WERI-Rb-1 (cell line): Measurements from ENCODE around the gene CMSS1.

Source experiments
- DNase-seq: peaks from one replicate; pipeline ENCODE4 v3.0.0-alpha.2; 2020
- H3K27ac ChIP-seq: fragments of 250-450 bp; sonication (Bioruptor Pico); 2 replicates; pipeline ENCODE4 v1.5.1; 2020; ENCODE audit warnings: mild to moderate bottlenecking, moderate library complexity
- H3K27me3 ChIP-seq: fragments of 250-450 bp; sonication (Bioruptor Pico); 2 replicates; pipeline ENCODE4 v1.5.1; 2021; ENCODE audit warnings: mild to moderate bottlenecking, low read depth, moderate library complexity; ENCODE audit not compliant: insufficient read depth, severe bottlenecking
- H3K36me3 ChIP-seq: fragments of 250-450 bp; sonication (Bioruptor Pico); 2 replicates; pipeline ENCODE4 v1.5.1; 2020; ENCODE audit warnings: mild to moderate bottlenecking, moderate library complexity
- H3K4me3 ChIP-seq: 2 replicates; pipeline ENCODE4 v1.5.1; 2011; ENCODE audit warnings: low read depth, mild to moderate bottlenecking, control low read depth, low read length
- H3K9me3 ChIP-seq: fragments of 250-450 bp; sonication (Bioruptor Pico); 2 replicates; pipeline ENCODE4 v1.5.1; 2021; ENCODE audit warnings: mild to moderate bottlenecking, moderate library complexity; ENCODE audit not compliant: severe bottlenecking
- TF ChIP-seq, protein P1 (sequence below): IDR thresholded peaks from 2 replicates; pipeline ENCODE4 v1.5.1; 2011; ENCODE audit warnings: low read depth, mild to moderate bottlenecking, control low read depth, inconsistent platforms, low read length

Gene CMSS1

DNA sequence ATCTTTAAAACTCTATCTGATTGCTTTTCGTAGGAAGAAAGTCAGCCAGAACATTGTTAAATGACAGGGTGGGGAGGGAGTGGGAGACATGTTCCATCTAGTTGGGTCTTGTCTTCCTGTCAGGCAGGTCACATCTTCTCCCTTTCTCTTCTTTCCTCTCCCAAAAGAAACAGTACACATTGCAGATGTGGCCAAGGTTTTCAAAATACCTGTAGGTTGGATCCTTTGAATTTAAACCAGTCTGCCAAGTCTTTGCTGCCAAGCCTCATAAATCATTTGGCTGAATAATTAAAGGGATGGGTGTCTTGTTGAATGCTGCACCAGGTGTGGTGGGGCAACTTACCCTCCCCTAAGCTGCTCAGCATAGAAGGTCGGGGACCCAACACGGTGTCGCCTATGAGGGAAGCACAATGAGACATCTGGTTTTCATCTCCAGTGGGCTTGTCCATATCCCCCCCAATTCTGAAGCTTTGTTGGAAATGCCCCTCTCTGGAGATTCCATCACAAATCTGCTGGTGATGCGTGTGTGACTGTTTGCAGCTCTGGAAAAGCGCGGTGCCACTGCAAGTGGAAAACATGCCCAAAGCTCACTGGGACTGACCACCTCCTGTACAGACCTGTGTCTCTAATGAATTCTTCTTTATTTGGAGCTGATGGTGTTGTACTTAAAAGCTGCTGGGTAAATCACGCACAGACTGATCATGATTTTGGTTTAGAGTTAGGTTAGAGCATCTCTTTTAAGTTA, 184.0 kb downstream of the CMSS1 start:
- TF ChIP-seq, protein P1, sequence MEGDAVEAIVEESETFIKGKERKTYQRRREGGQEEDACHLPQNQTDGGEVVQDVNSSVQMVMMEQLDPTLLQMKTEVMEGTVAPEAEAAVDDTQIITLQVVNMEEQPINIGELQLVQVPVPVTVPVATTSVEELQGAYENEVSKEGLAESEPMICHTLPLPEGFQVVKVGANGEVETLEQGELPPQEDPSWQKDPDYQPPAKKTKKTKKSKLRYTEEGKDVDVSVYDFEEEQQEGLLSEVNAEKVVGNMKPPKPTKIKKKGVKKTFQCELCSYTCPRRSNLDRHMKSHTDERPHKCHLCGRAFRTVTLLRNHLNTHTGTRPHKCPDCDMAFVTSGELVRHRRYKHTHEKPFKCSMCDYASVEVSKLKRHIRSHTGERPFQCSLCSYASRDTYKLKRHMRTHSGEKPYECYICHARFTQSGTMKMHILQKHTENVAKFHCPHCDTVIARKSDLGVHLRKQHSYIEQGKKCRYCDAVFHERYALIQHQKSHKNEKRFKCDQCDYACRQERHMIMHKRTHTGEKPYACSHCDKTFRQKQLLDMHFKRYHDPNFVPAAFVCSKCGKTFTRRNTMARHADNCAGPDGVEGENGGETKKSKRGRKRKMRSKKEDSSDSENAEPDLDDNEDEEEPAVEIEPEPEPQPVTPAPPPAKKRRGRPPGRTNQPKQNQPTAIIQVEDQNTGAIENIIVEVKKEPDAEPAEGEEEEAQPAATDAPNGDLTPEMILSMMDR, result no peak
- no peaks in the 10 kb centered on the region for H3K36me3 ChIP-seq
- no peak overlapping the region for H3K4me3 ChIP-seq
- DNase-seq, result no peak
- H3K9me3 ChIP-seq, result no peaks in the 10 kb centered on the region
- H3K27me3 ChIP-seq, result no peaks in the 10 kb centered on the region
- no peak overlapping the region for H3K27ac ChIP-seq

GRCh38 chr3:100002599-100003350, 185.1 kb downstream of the CMSS1 start:
- DNase-seq, result peak; percentile 14
- Histone ChIP-seq H3K9me3 (no peaks in the 10 kb centered on the region), H3K4me3 (no peak overlapping the region), H3K27ac (no peak overlapping the region), H3K36me3 (no peaks in the 10 kb centered on the region), H3K27me3 (no peaks in the 10 kb centered on the region)
- TF ChIP-seq, protein P1, result no peak

DNA sequence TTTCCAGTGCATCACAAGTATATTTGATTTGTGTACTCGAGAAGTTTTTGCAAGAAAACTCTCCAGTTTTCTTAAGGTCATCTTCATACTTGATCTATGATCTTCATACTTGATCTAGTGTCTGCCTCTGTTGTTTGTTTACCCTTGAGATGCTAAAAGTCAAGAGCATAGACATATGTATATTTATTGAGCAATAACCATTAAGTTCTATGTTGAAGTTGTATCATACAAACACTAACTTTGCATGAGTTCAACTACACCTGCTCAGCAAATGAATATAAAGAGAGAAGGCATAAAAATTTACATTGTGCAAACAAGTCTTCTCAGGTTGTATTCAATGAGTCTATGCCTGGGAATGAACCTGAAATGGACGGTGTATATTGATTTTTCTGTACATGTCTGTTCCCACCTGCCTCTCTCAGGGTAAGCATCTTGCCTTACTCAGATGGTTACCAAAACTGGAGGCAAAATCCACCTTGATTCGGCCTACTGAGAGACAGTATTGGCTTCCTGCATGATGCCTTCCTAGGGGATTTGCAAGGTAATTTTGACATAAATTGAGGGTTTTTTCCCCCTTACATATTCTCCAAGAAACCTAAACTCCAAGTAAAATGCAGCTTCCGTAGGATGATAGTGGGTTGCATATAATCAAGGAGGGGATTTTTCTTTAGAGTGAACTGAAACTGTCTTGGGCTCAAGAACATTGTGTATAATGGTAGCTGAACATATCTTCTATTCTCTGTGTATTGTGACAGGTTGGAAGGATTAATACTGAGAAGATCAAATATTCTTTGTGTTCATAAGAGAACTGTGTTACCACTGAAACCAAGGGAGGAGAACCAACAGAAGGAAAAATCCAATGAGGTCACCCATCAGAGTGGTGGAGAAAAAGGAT, 186.2 kb downstream of the CMSS1 start:
- Histone ChIP-seq H3K4me3 (no peak overlapping the region), H3K36me3 (no peaks in the 10 kb centered on the region)
- TF ChIP-seq, protein P1, result no peak

DNA sequence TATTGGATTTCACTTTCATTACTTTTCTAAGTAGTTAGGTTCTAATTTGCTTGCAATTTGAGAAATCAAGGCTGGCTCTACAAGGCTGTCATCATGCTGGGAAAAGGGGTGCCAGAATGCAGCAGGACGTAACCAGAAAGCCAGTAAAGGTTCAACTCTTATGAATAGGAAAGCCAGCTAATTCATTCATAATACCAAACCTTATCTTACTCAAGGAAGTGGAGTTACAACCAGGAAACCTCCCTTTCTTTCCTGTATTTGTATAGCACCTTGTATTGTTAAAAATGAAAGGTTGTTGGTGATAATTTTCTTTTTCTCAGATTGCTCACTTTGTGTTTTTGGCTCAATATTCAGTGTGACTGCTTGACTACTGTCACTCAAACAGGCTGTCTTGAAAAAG, 187.3 kb downstream of the CMSS1 start:
- no peaks in the 10 kb centered on the region for H3K9me3 ChIP-seq
- no peak overlapping the region for H3K27ac ChIP-seq
- no peaks in the 10 kb centered on the region for H3K36me3 ChIP-seq
- TF ChIP-seq, protein P1, result no peak
- no peak overlapping the region for H3K4me3 ChIP-seq
- DNase-seq, result no peak
- H3K27me3 ChIP-seq, result no peaks in the 10 kb centered on the region

More for the DNA sequence above, 186.2 kb downstream of the CMSS1 start:
- Histone ChIP-seq H3K27ac (no peak overlapping the region), H3K9me3 (no peaks in the 10 kb centered on the region), H3K27me3 (no peaks in the 10 kb centered on the region)
- DNase-seq, result no peak

DNA sequence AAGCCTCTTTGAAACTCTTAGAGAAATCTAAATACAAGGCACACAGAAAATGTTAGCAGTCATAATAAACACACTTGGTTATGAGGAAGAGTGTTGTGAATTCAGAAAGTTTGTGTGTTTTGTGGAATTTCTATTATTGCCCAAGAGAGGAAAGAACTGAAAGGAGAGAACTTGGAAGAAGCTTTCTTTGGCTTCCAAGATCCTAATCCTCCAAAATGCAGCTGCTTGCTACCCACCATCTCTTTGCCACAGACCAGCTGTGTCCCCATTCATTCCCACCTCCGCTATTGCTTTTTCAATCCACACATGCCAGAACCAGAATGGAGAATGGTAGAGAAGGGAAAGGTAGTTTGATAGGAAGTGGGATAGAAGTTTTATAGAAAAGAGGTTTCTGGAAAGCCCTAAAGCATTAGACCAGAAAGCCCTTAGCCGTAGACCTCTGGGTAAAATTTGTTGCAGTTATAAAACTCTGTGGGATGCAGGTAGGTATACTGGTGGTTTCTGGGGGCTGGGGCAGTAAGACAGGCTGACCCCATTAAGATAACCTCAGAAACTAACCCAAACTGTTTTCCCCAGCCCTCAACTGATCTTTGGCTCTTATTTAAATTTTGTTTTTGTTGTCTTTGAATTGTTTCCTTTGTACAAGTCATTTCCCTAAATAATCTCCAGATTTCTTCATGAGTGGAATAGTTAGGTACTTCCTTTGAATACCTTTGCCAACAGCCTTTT, 188.2 kb downstream of the CMSS1 start:
- TF ChIP-seq, protein P1, result no peak
- Histone ChIP-seq H3K36me3 (peaks cover under 1% of the 10 kb centered on the region; the same call in 1 of the 2 replicates), H3K27ac (no peak overlapping the region), H3K9me3 (no peaks in the 10 kb centered on the region), H3K27me3 (no peaks in the 10 kb centered on the region), H3K4me3 (no peak overlapping the region)
- DNase-seq, result no peak
